BJ (cell line): ENCODE measurements around the gene TEP1. TPM values are rescaled to one million over a fixed set of nuclear protein-coding genes. Genes with fewer than 3 reads are reported as not detected.
"Not testable (repeated sequence)": the region's sequence is repeated elsewhere in the genome, so short reads cannot be mapped to it uniquely, and the experiment has no call there.

Experiments used
- CTCF ChIA-PET: fragments of 350-600 bp; formaldehyde crosslinking; extraction: SDS; loops from one replicate; lab custom pipeline; 2021; ENCODE audit warnings: antibody characterized with exemption, inconsistent platforms; lab: Yijun Ruan, JAX
- POLR2A ChIA-PET: fragments of 300-600 bp; sonication (Branson Sonifier 250); formaldehyde crosslinking; extraction: SDS; loops from one replicate; lab custom pipeline; 2021; ENCODE audit warnings: antibody characterized with exemption; lab: Charles Lee
- DNase-seq: peaks from one replicate; pipeline ENCODE4 v3.0.0-alpha.2; 2011; ENCODE audit warnings: low read depth
- H3K27me3 ChIP-seq: 2 replicates; pipeline ENCODE4 v1.6.0; 2011; ENCODE audit warnings: low read length; ENCODE audit not compliant: control insufficient read depth, insufficient read depth
- H3K36me3 ChIP-seq: 2 replicates; pipeline ENCODE4 v1.5.1; 2011; ENCODE audit warnings: low read length; ENCODE audit not compliant: control insufficient read depth, insufficient read depth
- H3K4me3 ChIP-seq: 2 replicates; pipeline ENCODE4 v1.5.1; 2011; ENCODE audit warnings: low read depth, mild to moderate bottlenecking, control low read depth, low read length
- CTCF ChIP-seq: IDR thresholded peaks from 2 replicates; pipeline ENCODE4 v1.5.1; 2011; ENCODE audit warnings: low read depth, mild to moderate bottlenecking, control low read depth, inconsistent platforms, low read length, moderate library complexity; ENCODE audit not compliant: insufficient read depth
- polyA plus RNA-seq: library from polyadenylated mRNA; depleted of rRNA; stranded (reverse); fragments of >200 nt; gene quantifications from 2 replicates; pipeline ENCODE4 v1.2.3, GENCODE V29; 2011

TEP1 gene
- polyA plus RNA-seq, 1 experiment = 12.2 TPM

GRCh38 chr14:20345366-20345765 lies 67.9 kb downstream of the TEP1 start:
- CTCF ChIA-PET = interaction anchor here (1.6 kb wide), 1 partner anchor 18 kb away, joined by 4 read pairs; no protein-coding TSS in a partner anchor
- no peak for TF ChIP-seq CTCF
- no peaks in the 10 kb centered on the region for H3K27me3 ChIP-seq

GRCh38 chr14:20343862-20344220 lies 69.5 kb downstream of the TEP1 start:
- ChIA-PET CTCF (interaction anchor here (1.0 to 3.7 kb wide), 5 partner anchors 11 to 347 kb away, joined by 3 to 27 read pairs (median 4); partner anchors contain the start of gene CCNB1IP1), POLR2A (interaction anchor here (0.9 to 1.2 kb wide), 4 partner anchors 14 to 340 kb away, joined by 3 to 5 read pairs (median 4); partner anchors contain the start of gene RNASE4)
- Histone ChIP-seq H3K4me3 (peak overlapping the region; percentile 94), H3K27me3 (no peaks in the 10 kb centered on the region), H3K36me3 (peaks cover 7% of the 10 kb centered on the region)
- no peak for TF ChIP-seq CTCF
- DNase-seq = no peak

More at GRCh38 chr14:20345366-20345765, 67.9 kb downstream of the TEP1 start:
- DNase-seq = no peak
- Histone ChIP-seq H3K4me3 (no peak overlapping the region), H3K36me3 (peaks cover 8% of the 10 kb centered on the region)
- POLR2A ChIA-PET = no interaction called here

- no peak for TF ChIP-seq CTCF
- ChIA-PET CTCF (interaction anchor here (0.9 to 3.7 kb wide), 7 partner anchors 10 to 347 kb away, joined by 3 to 27 read pairs (median 4); partner anchors contain the start of gene CCNB1IP1), POLR2A (interaction anchor here (0.6 to 1.2 kb wide), 7 partner anchors 10 to 341 kb away, joined by 3 to 5 read pairs (median 3); partner anchors contain the start of genes CCNB1IP1 and RNASE4)
- Histone ChIP-seq H3K36me3 (peaks cover 7% of the 10 kb centered on the region), H3K4me3 (peak within 1 kb of the TSS; percentile 94), H3K27me3 (no peaks in the 10 kb centered on the region)
- DNase-seq = peak; percentile 99
These were observed 70.0 kb downstream of the TEP1 start, which contains the start of gene PARP2 for GRCh38 chr14:20343092-20343861. Gene PARP2 (plus strand): TSS chr14:20343635. CDS start chr14:20343642, 7 bp downstream.

GRCh38 chr14:20341646-20342045 lies 71.7 kb downstream of the TEP1 start:
- no peaks in the 10 kb centered on the region for H3K27me3 ChIP-seq
- no peak for TF ChIP-seq CTCF
- POLR2A ChIA-PET = no interaction called here
- DNase-seq = no peak
- CTCF ChIA-PET = interaction anchor here (0.5 to 3.7 kb wide), 7 partner anchors 9 to 403 kb away, joined by 3 to 27 read pairs (median 4); partner anchors contain the start of gene CCNB1IP1
- H3K36me3 ChIP-seq = peaks cover 4% of the 10 kb centered on the region; the same call in 1 of the 2 replicates
- peak overlapping the region; percentile 75; the same call in 1 of the 2 replicates for H3K4me3 ChIP-seq

GRCh38 chr14:20341032-20341431 lies 72.3 kb downstream of the TEP1 start:
- H3K36me3 ChIP-seq, DNase-seq, H3K27me3 ChIP-seq, POLR2A ChIA-PET, H3K4me3 ChIP-seq: not testable (repeated sequence)
- CTCF ChIA-PET = interaction anchor here (1.2 to 3.7 kb wide), 3 partner anchors 8 to 14 kb away, joined by 5 to 27 read pairs (median 25); partner anchors contain the start of gene CCNB1IP1
